Islet precursor cell (in vitro differentiated cells): ENCODE results near the gene ZNF862.
A peak's percentile ranks its signal among the peaks of the same experiment; 100 is the strongest.

Source experiments
- DNase-seq: peaks from one replicate; pipeline ENCODE4 v3.0.0-alpha.2; 2018

The ZNF862 gene

DNA sequence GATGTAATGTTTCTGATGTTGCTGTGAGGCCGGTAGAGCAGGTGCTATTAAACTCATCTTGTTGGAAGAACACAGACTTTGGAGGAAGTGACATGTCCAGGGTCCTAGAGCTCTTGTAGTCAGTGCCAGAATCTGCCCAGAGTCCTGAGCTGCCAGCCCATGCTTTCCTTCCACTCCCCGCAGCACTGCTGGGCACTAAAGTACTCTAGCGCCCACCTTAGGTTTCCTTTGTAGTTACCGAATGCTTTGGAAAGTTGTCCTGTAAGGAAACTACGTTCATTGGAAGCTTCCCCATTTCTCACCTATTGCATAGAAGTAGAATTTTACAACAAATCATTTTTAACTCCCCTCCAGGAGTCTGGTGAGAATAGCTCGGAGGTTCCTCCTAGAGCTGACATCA, 11.0 kb downstream of the ZNF862 start:
- DNase-seq = no peak

DNA sequence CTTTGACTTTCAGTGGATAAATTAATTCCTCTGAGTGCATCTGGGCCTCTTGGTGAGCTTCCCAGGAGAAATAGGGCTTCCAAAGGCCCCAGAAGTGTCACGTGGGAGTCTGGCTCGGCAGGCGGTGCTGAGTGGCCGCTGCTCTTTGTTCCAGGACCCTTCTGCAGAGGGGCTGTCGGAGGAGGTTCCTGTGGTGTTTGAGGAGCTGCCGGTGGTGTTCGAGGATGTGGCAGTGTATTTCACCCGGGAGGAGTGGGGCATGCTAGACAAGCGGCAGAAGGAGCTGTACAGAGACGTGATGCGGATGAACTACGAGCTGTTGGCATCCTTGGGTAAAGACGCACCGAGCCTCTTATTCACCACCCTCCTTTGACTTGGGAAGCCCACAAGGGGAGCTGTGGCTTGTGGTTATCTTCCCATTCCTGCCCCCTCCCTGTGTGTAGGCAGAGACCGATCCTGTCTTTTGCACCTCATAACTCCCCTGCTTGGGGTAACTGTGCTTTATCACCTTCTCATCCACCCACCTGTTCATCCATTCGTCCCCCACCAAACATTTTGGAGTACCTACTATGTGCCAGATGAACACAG, 11.9 kb downstream of the ZNF862 start:
- DNase-seq = no peak

DNA sequence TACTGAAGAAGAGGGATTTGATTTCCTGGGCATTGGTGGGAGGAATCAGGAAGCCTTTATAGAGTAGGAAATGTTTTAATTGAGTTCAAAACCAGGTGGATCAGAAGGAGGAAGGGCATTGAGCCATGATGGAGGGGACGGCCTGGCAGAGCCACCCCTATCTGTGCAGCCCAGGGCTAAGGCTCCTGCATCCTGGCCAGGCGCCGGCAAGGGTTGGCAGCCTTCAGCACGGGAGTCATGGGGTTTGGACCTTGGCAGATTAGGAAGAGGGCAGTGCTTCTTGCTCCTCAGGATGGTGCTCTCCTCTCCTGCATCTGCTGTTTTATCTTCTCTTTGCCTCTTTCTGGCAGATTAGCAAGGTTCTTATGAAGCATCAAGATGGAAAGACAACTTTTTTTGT, 12.5 kb downstream of the ZNF862 start:
- DNase-seq = no peak

DNA sequence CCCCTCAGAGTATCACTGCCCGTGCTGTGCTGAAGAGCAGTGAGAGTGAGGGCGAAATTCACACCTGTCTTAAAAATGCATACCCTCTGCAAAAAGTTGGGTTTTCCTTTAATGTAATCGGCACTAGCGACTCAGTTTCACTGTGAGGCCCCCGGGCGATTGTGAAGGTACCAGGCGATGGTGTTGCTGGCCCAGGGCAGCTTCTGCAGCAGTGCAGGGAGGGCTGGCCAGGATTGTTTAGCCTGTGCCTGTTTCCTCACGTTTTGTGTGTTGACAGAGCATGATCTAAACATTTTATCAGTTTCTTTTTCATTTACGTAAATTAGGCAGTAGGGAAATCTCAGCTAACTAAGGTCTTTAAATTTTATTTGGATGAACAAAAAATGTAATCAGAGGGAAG, 13.3 kb downstream of the ZNF862 start:
- no peak for DNase-seq

DNA sequence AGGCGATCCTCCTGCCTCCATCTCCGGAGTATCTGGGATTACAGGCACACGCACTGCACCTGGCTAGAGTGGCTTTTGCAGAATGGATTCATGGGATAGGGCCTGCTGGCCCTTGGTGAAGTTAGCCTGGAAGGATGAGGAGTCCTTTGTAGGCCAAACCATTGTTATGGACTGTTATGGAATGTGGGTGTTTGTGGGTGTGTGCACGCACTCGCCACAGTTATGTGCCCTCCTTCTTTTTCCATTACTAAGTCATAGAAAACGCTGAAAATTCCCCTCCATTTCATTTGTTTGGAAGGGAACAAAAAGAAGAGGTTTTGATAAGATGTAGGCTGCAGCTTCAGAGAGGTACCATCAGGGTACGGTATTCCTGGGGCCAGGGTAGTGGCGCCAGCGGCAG, 15.0 kb downstream of the ZNF862 start:
- DNase-seq = no peak

DNA sequence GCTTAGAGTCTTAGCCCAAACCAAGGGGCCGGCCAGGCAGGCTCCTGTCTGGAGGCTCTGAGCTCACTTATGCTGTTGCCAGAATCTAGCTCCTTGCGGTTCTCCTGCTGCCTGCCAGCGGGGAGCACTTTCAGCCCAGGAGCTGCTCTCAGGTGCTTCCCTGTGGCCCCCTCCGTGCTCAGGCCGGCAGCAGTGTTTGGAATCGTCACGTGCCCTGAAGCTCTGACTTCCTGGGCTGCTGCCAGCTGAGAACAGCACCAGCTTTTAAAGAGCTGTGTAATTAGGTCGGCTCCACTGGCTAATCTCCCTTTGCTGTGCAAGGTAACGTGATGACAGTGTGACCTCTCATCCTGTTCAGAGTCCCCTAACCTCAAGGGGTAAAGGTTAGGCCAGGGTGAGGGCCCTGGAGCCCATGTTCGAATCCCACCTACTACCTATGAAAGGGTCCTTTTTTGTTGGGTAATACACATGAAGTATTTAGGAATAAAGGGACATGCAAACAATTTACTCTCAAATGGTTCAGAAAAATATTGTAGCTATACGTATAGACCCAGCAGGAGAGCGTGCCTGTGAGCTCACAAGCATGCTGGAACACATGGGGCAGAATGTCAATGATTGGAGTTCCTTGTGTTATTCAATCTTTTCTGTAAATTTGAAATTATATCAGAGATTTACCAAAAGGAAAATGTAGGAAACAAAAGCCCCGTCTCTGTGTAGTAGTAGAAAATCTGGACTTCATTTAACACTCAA, 16.6 kb downstream of the ZNF862 start:
- DNase-seq = peak; percentile 89

DNA sequence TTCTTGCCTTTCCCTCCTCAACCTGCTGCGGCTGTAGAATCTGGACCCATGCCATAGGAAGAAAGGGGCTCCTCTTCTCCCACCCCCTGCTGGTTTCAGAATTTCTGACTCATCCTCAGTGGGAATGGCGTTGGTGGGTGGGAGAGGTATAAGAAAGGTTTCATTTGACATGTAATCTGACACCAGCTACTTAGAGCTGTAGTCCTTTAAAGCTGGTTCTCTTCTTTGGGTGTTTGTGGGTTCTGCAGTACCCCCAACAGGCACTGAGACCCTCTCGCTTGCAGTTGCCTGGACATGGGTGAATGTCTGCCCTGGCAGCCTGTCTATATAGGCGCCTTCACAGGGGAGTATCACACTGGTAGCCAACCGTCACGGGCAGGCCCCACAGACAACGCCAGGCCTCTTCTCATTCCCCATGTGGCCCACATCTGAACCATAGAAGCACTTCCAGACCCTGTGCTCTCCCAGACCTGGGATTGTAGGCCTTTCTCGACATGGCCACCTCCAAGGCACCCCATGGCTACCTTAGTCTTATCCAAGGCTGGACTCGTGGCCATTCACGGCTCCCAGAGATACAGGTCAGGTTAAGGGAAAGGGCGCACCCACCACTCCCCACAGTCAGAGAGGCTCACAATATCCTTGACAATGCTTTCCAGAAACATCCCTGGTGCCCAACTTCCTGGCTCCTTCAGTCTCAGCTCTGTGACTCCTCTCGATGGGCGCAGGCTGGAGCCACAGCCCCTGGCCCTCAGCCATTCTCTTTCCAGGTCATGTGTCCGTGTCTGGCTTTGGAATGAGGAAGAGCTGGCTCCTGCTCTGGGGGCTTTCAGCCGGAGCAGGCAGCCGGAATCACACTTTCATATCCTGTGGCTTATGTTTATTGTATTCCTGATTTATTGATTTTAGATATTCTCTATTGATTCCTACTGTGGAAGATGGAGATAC, 17.5 kb downstream of the ZNF862 start:
- peak; percentile 75 for DNase-seq

DNA sequence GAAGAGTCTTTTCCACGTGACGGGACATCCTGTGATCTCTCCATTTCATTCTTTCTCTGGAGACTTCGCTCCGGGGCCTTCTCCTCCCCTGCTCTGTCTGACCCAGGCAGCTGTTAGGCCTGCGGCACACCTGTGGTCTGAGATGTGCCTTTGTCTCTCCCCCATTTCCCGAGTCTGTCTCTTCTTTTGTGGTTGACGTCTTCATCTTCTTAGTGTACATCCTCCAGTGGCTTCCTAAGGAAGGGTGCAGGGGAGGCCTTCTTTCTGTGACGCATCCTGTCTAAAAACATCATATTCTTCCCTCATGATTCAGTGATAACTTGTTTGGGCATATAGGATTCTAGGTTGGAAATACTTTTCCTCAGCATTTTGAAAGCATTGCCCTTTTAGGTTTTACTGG, 18.4 kb downstream of the ZNF862 start:
- DNase-seq = no peak

DNA sequence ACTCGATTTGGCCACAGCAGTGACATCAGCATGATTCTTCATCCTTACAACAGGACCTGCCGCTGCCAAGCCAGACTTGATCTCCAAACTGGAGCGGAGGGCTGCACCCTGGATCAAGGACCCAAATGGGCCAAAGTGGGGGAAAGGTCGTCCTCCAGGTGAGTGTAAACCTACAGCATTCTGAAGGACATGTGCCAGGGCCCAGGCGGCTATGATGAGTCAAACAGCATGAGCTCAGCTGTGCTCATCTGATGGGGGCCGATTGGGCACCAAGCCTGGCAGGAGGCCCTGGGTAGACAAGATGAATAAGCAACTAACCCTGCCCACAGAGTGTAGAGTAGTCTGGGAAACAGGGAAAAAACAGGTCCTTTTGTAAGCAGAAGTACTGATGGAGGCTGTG, 21.2 kb downstream of the ZNF862 start:
- no peak for DNase-seq

DNA sequence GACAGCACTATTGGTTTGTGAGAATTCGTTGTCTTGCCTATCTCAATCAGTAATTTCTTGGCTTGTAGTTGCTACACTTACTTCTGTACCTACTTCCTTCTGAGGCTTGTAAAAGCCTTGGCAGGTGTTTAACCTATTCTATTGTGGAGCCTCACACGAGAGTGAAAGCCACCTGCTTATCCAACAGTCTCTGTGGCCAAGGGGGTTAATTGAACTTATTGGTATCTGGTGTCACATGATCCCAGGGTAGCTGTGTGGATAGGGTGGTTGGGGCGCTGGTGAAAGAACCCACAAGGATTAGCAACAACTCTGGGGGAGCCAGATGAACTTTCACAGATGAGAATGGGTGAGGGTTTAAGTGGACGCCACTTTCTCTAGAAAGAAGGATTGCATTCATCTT, 21.7 kb downstream of the ZNF862 start:
- DNase-seq = no peak

DNA sequence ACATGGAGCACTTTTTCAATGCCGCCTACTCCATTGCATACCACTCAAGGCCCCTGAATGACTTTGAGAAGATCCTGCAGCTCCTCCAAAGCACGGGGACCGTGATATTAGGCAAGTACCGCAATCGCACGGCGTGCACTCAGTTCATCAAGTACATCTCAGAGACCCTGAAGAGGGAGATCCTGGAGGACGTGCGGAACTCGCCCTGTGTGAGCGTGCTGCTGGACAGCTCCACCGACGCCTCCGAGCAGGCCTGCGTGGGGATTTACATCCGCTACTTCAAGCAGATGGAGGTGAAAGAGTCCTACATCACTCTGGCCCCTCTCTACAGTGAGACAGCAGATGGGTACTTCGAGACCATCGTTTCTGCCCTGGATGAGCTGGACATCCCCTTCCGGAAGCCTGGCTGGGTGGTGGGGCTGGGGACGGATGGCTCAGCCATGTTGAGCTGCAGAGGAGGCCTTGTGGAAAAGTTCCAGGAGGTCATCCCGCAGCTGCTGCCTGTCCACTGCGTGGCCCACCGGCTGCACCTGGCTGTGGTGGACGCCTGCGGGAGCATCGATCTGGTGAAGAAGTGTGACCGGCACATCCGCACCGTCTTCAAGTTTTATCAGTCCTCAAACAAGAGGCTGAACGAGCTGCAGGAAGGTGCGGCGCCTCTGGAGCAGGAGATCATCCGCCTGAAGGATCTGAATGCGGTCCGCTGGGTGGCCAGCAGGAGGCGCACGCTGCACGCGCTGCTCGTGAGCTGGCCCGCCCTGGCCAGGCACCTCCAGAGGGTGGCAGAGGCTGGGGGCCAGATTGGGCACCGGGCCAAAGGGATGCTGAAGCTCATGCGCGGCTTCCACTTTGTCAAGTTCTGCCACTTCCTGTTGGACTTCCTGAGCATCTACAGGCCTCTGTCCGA, 22.9 kb downstream of the ZNF862 start:
- DNase-seq = peak; percentile 67

DNA sequence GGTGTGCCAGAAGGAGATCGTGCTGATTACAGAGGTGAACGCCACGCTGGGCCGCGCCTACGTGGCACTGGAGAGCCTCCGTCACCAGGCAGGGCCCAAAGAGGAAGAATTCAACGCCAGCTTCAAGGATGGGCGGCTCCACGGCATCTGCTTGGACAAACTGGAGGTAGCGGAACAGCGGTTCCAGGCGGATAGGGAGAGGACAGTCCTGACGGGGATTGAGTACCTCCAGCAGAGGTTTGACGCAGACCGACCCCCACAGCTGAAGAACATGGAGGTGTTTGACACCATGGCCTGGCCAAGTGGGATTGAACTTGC, 23.5 kb downstream of the ZNF862 start:
- no peak for DNase-seq

DNA sequence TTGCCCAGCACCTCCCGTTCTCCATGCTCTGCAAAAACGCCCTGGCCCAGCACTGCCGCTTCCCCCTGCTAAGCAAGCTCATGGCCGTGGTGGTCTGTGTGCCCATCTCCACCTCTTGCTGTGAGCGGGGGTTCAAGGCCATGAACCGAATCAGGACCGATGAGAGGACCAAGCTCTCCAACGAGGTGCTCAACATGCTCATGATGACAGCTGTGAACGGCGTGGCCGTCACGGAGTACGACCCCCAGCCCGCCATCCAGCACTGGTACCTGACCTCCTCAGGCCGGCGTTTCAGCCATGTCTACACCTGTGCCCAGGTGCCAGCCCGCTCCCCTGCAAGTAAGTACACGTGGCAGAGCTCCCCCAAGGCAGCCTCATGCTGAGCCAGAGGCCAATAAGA, 24.0 kb downstream of the ZNF862 start:
- no peak for DNase-seq

DNA sequence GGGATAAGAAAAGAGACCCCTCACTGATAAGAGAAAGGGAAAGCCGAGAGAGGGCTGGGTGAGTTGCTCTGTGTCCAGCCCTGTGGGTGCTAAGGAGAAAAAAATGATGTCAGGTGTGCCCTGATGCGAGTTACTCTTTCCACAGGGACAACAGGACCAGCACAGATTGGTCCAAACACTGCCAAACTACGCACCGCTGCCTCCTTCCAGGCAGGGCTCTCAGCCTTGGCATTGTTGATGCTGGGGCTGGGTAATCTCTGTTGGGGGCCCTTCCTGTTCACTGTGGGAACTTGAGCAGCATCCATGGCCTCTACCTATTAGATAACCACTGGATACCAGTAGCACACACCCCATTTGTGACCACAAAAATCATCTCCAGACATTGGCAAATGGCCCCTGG, 25.3 kb downstream of the ZNF862 start:
- DNase-seq = no peak

DNA sequence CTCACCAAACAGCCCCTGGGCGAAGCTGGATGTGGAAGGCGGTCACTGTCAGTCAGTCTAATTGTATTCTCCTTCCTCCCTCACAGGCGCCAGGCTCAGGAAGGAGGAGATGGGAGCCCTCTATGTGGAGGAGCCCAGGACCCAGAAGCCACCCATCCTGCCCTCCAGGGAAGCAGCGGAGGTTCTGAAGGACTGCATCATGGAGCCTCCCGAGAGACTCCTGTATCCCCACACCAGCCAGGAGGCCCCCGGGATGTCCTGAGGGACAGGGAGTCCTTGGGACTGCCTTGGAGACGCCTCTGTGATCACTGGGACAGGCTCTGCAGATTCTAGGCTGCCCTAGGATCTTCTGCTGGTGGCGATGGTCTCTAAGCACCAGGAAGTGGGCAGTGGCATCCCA, 25.8 kb downstream of the ZNF862 start:
- DNase-seq = no peak

DNA sequence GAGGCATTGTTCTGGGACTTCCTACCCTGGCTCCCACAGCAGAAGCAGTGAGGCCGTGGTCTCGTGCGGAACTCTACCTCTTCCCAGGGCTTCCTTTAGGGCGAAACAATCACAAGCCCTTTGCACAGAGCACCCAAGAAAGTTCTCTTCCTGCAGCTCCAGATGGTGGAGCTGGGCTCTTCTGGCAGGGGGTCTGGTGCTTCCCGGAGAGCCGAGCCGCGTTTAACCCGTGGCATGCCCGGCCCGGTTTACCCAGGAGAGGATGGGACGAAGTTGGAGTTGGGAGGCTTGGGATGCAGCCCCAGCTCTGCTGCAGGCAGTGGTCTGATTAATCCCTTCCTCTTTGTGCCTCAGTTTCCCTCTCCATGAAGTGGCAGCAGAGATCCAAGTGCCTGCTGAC, 26.6 kb downstream of the ZNF862 start:
- no peak for DNase-seq

DNA sequence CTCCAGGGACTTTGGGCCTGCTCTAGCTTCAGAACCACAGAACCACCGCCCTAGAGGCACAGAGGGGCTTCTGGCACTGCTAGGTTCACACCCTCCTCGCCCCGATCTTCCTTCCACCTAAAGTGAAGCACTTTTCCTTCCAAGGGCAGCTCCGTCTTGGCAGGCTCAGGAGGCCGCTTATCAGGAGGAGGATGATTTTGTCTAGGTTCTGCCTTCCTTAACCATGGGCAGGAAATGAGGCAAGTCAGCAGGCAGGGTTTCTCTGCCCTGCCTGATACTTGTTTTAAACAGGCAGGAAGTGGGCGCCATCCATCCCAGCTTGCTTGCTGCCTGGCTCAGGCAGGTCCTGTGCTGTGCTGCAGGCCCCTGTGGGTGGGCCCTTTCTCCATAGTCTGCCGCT, 27.3 kb downstream of the ZNF862 start:
- no peak for DNase-seq

DNA sequence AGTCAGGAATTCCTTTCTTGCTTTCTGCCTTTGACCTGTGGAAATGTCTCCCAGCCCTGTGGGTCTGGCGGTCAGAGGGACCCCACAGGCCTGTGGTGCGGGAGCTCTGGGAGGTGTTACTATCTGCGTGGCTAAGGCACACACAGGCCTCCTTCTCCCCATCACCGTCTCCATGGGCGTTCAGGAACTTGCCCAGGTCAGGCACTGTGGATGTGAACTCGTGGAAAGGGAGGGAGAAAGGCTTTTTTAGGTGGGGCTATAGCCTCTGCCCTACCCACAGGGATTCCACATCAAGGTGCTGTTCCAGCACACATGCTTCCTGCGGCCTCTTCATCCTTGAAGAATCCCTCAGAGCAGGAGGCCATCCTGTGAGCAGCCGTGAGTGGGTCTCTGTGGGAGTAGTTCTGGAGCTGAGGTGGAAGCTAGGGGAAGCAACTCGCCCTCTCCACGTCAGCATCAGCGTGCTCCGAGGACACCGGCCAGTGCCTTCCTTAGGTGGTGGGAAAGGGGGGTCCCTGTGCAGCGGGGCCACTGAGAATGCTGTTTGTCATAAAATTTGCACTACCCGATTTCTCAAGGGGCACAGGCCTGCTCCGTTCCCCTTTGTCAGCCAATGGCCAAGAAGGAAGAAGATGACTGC, 28.1 kb downstream of the ZNF862 start:
- DNase-seq = no peak

DNA sequence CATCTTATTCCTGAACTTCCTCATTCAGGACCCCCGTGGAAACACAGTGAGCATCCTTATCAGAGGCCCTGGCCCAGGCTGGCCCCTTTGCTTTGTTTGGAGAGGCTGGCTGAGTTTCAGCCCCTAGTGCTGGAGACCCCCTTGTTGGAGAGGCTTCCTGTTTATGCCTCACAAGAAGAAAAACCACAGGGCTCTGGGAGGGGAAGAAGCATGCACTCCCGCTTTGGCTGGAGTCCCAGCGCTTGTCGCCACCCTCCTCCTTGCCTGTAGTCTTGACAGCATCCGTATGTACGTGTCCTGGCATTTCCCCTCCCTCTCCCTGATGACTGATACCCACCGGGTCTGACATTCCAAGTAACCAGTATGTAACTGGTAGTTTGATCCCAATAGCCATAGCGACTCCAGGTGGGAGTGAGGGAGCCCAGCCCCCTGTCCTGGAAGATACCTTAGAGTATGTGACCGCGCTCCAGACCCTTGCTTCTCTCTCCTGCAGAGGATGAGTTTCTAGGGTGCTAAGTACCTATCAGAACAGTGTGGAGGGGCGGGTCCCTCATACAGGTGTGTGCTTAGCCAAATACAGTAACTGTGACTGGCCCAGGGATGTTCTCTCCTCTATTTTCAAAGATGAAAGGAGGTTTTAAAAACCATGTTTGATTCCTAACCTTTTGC, 28.7 kb downstream of the ZNF862 start:
- DNase-seq = no peak

DNA sequence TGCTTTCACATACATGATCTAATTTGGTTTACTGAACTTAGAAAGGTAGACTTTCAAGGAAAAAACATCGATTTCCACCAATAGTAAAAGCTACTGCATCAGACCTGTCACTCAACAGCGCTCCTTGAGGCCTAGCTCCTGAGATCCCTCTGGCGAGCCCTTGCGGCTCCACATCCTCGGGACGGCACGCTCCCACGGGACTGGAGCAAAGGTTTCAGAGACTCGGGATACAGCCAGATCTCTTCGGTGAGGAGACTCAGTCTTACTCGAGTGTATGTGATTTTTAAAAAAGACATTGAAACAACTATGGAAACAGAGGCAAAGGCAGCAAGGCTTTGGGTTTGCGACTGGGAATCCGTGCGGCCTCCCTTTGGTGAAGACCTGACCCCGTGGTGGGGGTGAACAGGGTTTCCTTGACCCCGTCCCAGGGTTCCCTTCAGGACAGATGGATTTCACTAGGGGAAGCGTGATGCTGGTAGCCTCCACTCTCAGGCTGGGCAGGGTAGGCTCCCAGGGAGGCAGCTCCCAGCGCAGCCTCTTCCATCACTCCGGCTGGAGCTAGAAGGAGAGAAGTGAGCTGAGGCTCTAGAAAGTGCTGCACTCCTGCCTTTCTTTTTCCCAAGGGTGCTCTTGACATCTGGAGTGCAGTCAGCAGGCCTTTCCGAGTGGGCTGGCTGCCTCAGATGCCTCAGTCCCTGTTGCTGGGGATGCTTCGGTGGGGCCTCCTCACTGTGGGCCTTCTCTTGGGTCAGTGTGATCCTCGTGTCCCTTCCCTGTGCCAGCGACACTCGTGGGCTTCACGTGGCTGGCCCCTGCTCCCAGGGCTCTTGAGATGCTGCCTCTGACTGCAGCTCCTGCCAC, 29.8 kb downstream of the ZNF862 start:
- DNase-seq = peak; percentile 44
